SK-N-SH treated with all-trans-retinoic acid at 6 μM for 48 hours (cell line): ENCODE measurements around the gene EDC3.

Source experiments
- ATAC-seq: fragments of 200-7000 bp; cut with Tn5 transposase; 3 replicates; pipeline ENCODE4 v1.9.1; 2020; ENCODE audit warnings: mild to moderate bottlenecking, moderate library complexity
- ARNTL ChIP-seq: fragments of 450-650 bp; formaldehyde crosslinking; IDR thresholded peaks from 2 replicates; pipeline ENCODE4 v1.5.0; 2020; ENCODE audit warnings: low read depth, mild to moderate bottlenecking, moderate library complexity, borderline replicate concordance
- BACH2 ChIP-seq: fragments of 250-450 bp; sonication (Bioruptor Pico); IDR thresholded peaks from 2 replicates; pipeline ENCODE4 v1.9.0; 2021; ENCODE audit warnings: mild to moderate bottlenecking, borderline replicate concordance
- CSDC2 ChIP-seq: fragments of 250-450 bp; sonication (Bioruptor Pico); IDR thresholded peaks from 2 replicates; pipeline ENCODE4 v1.5.0; 2020; ENCODE audit warnings: mild to moderate bottlenecking, moderate library complexity
- ESRRG ChIP-seq: fragments of 250-450 bp; sonication (Bioruptor Pico); IDR thresholded peaks from 2 replicates; pipeline ENCODE4 v1.6.1; 2021; ENCODE audit warnings: mild to moderate bottlenecking
- GLIS3 ChIP-seq: fragments of 250-450 bp; sonication (Bioruptor Pico); IDR thresholded peaks from 2 replicates; pipeline ENCODE4 v1.5.0; 2020; ENCODE audit warnings: mild to moderate bottlenecking, moderate library complexity
- ISL1 ChIP-seq: fragments of 250-450 bp; sonication (Bioruptor Pico); IDR thresholded peaks from 2 replicates; pipeline ENCODE4 v2.1.2; 2022; ENCODE audit warnings: mild to moderate bottlenecking, moderate library complexity
- OSR1 ChIP-seq: fragments of 250-450 bp; sonication (Bioruptor Pico); IDR thresholded peaks from 2 replicates; pipeline ENCODE4 v1.8.0; 2022; ENCODE audit warnings: moderate library complexity, mild to moderate bottlenecking, inconsistent platforms
- PPARA ChIP-seq: fragments of 250-450 bp; sonication (Bioruptor Pico); IDR thresholded peaks from 2 replicates; pipeline ENCODE4 v1.5.0; 2020; ENCODE audit warnings: mild to moderate bottlenecking, borderline replicate concordance
- RARB ChIP-seq: fragments of 250-450 bp; sonication (Bioruptor Pico); IDR thresholded peaks from 2 replicates; pipeline ENCODE4 v1.8.0; 2021; ENCODE audit warnings: mild to moderate bottlenecking, moderate library complexity
- SNAI2 ChIP-seq: fragments of 250-450 bp; sonication (Bioruptor Pico); IDR thresholded peaks from 2 replicates; pipeline ENCODE4 v1.5.0; 2020; ENCODE audit warnings: mild to moderate bottlenecking, moderate library complexity
- TCF4 ChIP-seq: fragments of 250-450 bp; sonication (Bioruptor Pico); IDR thresholded peaks from 2 replicates; pipeline ENCODE4 v1.8.0; 2021; ENCODE audit warnings: mild to moderate bottlenecking, moderate library complexity, borderline replicate concordance
- TOX ChIP-seq: fragments of 250-450 bp; sonication (Bioruptor Pico); IDR thresholded peaks from 2 replicates; pipeline ENCODE4 v1.8.0; 2021; ENCODE audit warnings: mild to moderate bottlenecking, moderate library complexity, borderline replicate concordance
- ZC3H10 ChIP-seq: fragments of 250-450 bp; sonication (Bioruptor Pico); IDR thresholded peaks from 2 replicates; pipeline ENCODE4 v1.5.1; 2021; ENCODE audit warnings: mild to moderate bottlenecking, moderate library complexity
- ZFP3 ChIP-seq: fragments of 250-450 bp; sonication (Bioruptor Pico); IDR thresholded peaks from 2 replicates; pipeline ENCODE4 v1.5.0; 2020; ENCODE audit warnings: mild to moderate bottlenecking, moderate library complexity
- ZFP30 ChIP-seq: fragments of 450-650 bp; formaldehyde crosslinking; IDR thresholded peaks from 2 replicates; pipeline ENCODE4 v1.5.0; 2022; ENCODE audit warnings: mild to moderate bottlenecking, moderate library complexity
- ZNF565 ChIP-seq: fragments of 450-650 bp; formaldehyde crosslinking; conservative IDR thresholded peaks from 2 replicates; pipeline ENCODE4 v1.5.0; 2020; ENCODE audit warnings: low read depth, mild to moderate bottlenecking, moderate library complexity
- ZNF70 ChIP-seq: fragments of 450-650 bp; formaldehyde crosslinking; IDR thresholded peaks from 2 replicates; pipeline ENCODE4 v1.5.0; 2020; ENCODE audit warnings: mild to moderate bottlenecking, moderate library complexity
- ZNF8 ChIP-seq: fragments of 450-650 bp; formaldehyde crosslinking; IDR thresholded peaks from 2 replicates; pipeline ENCODE4 v1.5.0; 2020; ENCODE audit warnings: mild to moderate bottlenecking, moderate library complexity
- TF ChIP-seq, protein P1 (sequence below): fragments of 250-450 bp; sonication (Bioruptor Pico); IDR thresholded peaks from 2 replicates; pipeline ENCODE4 v1.5.0; 2020; ENCODE audit warnings: mild to moderate bottlenecking, moderate library complexity
- TF ChIP-seq, protein P2 (sequence below): fragments of 250-450 bp; sonication (Bioruptor Pico); IDR thresholded peaks from 2 replicates; pipeline ENCODE4 v1.5.1; 2021; ENCODE audit warnings: mild to moderate bottlenecking, moderate library complexity
- TF ChIP-seq, protein P3 (sequence below): fragments of 250-450 bp; sonication (Bioruptor Pico); IDR thresholded peaks from 2 replicates; pipeline ENCODE4 v1.8.0; 2021; ENCODE audit warnings: low read depth, mild to moderate bottlenecking, moderate library complexity, borderline replicate concordance
- TF ChIP-seq, protein P4 (sequence below): fragments of 250-450 bp; sonication (Bioruptor Pico); IDR thresholded peaks from 2 replicates; pipeline ENCODE4 v1.5.1; 2020; ENCODE audit warnings: low read depth, mild to moderate bottlenecking, moderate library complexity

EDC3 gene

DNA sequence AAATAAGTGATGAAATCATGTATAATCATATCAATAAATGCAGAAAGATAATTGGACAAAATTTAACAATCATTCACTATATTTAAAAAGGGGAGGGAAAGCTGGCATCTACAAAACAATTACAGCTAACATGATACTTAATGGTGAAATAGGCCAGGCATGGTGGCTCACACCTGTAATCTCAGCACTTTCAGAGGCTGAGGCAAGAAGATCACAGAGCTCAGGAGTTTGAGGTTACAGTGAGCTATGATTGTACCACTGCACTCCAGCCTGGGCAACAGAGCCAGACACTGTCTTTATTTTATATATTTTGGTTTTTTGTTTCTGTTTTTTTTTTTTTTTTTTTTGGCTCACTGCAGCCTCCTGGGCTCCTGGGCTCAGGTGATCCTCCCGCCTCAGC is 12.1 kb downstream of the EDC3 start:
- no peak for TF ChIP-seq ISL1 (CRISPR knock-in tag)
- no peak for TF ChIP-seq ARNTL (CRISPR knock-in tag)
- TF ChIP-seq ESRRG = no peak
- TF ChIP-seq ZNF565 (CRISPR knock-in tag) = no peak
- TF ChIP-seq SNAI2 (CRISPR knock-in tag) = no peak
- TF ChIP-seq, protein P1, sequence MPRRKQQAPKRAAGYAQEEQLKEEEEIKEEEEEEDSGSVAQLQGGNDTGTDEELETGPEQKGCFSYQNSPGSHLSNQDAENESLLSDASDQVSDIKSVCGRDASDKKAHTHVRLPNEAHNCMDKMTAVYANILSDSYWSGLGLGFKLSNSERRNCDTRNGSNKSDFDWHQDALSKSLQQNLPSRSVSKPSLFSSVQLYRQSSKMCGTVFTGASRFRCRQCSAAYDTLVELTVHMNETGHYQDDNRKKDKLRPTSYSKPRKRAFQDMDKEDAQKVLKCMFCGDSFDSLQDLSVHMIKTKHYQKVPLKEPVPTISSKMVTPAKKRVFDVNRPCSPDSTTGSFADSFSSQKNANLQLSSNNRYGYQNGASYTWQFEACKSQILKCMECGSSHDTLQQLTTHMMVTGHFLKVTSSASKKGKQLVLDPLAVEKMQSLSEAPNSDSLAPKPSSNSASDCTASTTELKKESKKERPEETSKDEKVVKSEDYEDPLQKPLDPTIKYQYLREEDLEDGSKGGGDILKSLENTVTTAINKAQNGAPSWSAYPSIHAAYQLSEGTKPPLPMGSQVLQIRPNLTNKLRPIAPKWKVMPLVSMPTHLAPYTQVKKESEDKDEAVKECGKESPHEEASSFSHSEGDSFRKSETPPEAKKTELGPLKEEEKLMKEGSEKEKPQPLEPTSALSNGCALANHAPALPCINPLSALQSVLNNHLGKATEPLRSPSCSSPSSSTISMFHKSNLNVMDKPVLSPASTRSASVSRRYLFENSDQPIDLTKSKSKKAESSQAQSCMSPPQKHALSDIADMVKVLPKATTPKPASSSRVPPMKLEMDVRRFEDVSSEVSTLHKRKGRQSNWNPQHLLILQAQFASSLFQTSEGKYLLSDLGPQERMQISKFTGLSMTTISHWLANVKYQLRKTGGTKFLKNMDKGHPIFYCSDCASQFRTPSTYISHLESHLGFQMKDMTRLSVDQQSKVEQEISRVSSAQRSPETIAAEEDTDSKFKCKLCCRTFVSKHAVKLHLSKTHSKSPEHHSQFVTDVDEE (CRISPR knock-in tag) = no peak
- TF ChIP-seq, protein P2, sequence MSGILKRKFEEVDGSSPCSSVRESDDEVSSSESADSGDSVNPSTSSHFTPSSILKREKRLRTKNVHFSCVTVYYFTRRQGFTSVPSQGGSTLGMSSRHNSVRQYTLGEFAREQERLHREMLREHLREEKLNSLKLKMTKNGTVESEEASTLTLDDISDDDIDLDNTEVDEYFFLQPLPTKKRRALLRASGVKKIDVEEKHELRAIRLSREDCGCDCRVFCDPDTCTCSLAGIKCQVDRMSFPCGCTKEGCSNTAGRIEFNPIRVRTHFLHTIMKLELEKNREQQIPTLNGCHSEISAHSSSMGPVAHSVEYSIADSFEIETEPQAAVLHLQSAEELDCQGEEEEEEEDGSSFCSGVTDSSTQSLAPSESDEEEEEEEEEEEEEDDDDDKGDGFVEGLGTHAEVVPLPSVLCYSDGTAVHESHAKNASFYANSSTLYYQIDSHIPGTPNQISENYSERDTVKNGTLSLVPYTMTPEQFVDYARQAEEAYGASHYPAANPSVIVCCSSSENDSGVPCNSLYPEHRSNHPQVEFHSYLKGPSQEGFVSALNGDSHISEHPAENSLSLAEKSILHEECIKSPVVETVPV (CRISPR knock-in tag) = no peak
- no peak for ATAC-seq

DNA sequence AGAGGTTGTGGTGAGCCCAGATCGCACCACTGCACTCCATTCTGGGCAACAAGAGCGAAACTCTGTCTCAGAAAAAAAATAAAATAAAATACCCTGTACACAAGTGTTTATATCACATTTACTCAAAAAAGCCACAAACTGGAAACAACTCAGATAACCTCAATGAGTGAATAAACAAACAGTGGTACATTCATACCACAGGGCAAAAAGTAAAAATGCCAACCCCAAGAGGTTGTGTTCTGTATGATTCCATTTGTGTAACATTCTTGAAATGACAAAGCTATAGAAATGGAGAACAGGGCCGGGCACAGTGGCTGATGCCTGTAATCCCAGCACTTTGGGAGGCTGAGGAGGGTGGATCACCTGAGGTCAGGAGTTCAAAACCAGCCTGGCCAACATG is 12.9 kb downstream of the EDC3 start:
- no peak for ATAC-seq
- TF ChIP-seq ZNF565 (CRISPR knock-in tag) = no peak
- no peak for TF ChIP-seq ESRRG
- no peak for TF ChIP-seq ZFP30 (CRISPR knock-in tag)
- TF ChIP-seq, protein P3, sequence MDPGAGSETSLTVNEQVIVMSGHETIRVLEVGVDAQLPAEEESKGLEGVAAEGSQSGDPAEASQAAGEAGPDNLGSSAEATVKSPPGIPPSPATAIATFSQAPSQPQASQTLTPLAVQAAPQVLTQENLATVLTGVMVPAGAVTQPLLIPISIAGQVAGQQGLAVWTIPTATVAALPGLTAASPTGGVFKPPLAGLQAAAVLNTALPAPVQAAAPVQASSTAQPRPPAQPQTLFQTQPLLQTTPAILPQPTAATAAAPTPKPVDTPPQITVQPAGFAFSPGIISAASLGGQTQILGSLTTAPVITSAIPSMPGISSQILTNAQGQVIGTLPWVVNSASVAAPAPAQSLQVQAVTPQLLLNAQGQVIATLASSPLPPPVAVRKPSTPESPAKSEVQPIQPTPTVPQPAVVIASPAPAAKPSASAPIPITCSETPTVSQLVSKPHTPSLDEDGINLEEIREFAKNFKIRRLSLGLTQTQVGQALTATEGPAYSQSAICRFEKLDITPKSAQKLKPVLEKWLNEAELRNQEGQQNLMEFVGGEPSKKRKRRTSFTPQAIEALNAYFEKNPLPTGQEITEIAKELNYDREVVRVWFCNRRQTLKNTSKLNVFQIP (CRISPR knock-in tag) = no peak
- no peak for TF ChIP-seq ZC3H10 (CRISPR knock-in tag)
- no peak for TF ChIP-seq ZFP3 (CRISPR knock-in tag)
- TF ChIP-seq TCF4 = no peak
- TF ChIP-seq TOX = no peak
- TF ChIP-seq, protein P4, sequence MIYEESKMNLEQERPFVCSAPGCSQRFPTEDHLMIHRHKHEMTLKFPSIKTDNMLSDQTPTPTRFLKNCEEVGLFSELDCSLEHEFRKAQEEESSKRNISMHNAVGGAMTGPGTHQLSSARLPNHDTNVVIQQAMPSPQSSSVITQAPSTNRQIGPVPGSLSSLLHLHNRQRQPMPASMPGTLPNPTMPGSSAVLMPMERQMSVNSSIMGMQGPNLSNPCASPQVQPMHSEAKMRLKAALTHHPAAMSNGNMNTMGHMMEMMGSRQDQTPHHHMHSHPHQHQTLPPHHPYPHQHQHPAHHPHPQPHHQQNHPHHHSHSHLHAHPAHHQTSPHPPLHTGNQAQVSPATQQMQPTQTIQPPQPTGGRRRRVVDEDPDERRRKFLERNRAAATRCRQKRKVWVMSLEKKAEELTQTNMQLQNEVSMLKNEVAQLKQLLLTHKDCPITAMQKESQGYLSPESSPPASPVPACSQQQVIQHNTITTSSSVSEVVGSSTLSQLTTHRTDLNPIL (CRISPR knock-in tag) = no peak
- no peak for TF ChIP-seq ISL1 (CRISPR knock-in tag)
- TF ChIP-seq RARB (CRISPR knock-in tag) = no peak
- TF ChIP-seq OSR1 (CRISPR knock-in tag) = no peak

DNA sequence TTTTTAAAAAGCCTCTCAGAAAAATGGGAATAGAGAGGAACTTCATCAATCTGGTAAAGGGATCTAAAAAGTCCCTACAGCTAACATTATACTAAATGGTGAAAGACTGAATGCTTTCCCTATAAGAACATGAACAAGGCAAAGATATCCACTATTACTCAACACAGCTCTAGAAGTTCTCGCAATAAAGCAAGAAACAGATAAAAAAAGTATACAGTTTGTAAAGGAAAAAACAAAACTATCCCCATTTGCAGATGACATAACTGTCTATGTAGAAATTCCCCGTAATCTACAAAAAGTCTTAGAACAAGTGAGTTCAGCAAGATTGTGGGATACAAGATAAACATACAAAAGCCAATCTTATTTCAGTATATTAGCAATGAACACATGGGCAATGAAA is 15.4 kb downstream of the EDC3 start:
- no peak for ATAC-seq
- TF ChIP-seq SNAI2 (CRISPR knock-in tag) (no peak), ISL1 (CRISPR knock-in tag) (no peak), ZFP3 (CRISPR knock-in tag) (no peak), TCF4 (no peak), ZFP30 (CRISPR knock-in tag) (no peak), PPARA (CRISPR knock-in tag) (no peak), OSR1 (CRISPR knock-in tag) (no peak), RARB (CRISPR knock-in tag) (no peak), CSDC2 (CRISPR knock-in tag) (no peak), BACH2 (no peak), TOX (no peak), ZNF8 (CRISPR knock-in tag) (no peak), GLIS3 (CRISPR knock-in tag) (no peak), ZNF70 (CRISPR knock-in tag) (no peak), ZC3H10 (CRISPR knock-in tag) (no peak)
- TF ChIP-seq, protein P3 (CRISPR knock-in tag) = no peak
- TF ChIP-seq, protein P2 (CRISPR knock-in tag) = no peak
